ENCODE results near the gene NLK. TPM values are rescaled to one million over a fixed set of nuclear protein-coding genes. Genes with fewer than 3 reads are reported as not detected.

NLK gene
- total RNA-seq, 1 donor = 10.5 TPM

DNA sequence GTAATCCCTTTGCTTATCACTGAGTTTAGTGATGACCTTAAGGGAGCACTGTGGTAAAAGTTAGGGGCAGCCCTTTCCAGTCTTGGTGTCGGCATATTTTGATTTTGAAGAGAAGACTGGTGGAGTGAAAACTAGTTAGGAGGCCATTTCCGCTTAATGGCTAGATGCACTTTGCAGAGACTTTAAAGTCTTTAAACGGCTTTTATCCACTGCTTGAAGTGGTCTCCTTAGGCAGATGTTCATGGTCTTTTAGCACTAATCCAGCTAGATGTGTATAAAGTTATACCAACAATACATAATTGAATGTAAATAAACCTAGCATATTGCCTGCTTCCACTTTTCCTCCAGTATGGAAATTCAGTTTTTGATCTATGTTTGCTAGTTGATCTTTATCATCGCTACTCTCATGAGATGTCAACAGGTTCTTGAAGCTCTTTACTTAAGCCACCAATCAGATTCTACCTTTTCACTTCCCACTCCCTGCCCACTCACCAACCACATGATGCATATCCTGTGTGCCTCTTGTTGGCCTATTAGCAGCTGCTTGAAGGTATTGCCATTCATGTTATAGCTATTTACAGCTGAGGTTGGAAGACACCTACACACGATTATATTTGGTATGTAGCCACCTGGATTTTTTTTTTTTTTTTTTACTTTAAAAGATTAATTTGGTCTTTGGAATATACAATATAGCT is 132.0 kb downstream of the NLK start:
- DNase-seq (ENCODE audit: insufficient read length, low spot score, missing footprints) = no peak
- Histone ChIP-seq H3K27ac (ENCODE audit: low read depth, low read length) (no peak overlapping the region), H2AFZ (ENCODE audit: low read length) (no peak overlapping the region), H3K4me1 (ENCODE audit: insufficient read depth, low read length) (peaks cover 23% of the 10 kb centered on the region), H3K4me3 (ENCODE audit: insufficient read depth, low read length) (no peak overlapping the region), H3K27me3 (ENCODE audit: insufficient read depth, low read length) (no peaks in the 10 kb centered on the region), H3K36me3 (ENCODE audit: insufficient read depth, low read length) (peaks cover 13% of the 10 kb centered on the region), H3K4me2 (ENCODE audit: insufficient read depth, low read length) (no peak overlapping the region), H3K79me2 (ENCODE audit: insufficient read depth, low read length) (no peaks in the 10 kb centered on the region), H3K9me3 (ENCODE audit: low read depth, low read length) (no peaks in the 10 kb centered on the region), H4K20me1 (ENCODE audit: insufficient read depth, low read length) (no peaks in the 10 kb centered on the region)
- TF ChIP-seq CTCF (IDR thresholded peaks at IDR 0.05; ENCODE audit: extremely low read depth, low read depth, low read length) = no peak

GRCh38 chr17:28177351-28177750 is 134.9 kb downstream of the NLK start:
- no peaks in the 10 kb centered on the region for H4K20me1 ChIP-seq (ENCODE audit: insufficient read depth, low read length)
- peaks cover 4% of the 10 kb centered on the region for H3K4me1 ChIP-seq (ENCODE audit: insufficient read depth, low read length)
- no peaks in the 10 kb centered on the region for H3K9me3 ChIP-seq (ENCODE audit: low read depth, low read length)
- H2AFZ ChIP-seq (ENCODE audit: low read length) = no peak overlapping the region
- no peak overlapping the region for H3K27ac ChIP-seq (ENCODE audit: low read depth, low read length)
- peaks cover 13% of the 10 kb centered on the region for H3K36me3 ChIP-seq (ENCODE audit: insufficient read depth, low read length)
- no peaks in the 10 kb centered on the region for H3K79me2 ChIP-seq (ENCODE audit: insufficient read depth, low read length)
- H3K4me2 ChIP-seq (ENCODE audit: insufficient read depth, low read length) = no peak overlapping the region
- no peak for TF ChIP-seq CTCF (IDR thresholded peaks at IDR 0.05; ENCODE audit: extremely low read depth, low read depth, low read length)
- no peaks in the 10 kb centered on the region for H3K27me3 ChIP-seq (ENCODE audit: insufficient read depth, low read length)
- no peak for DNase-seq (ENCODE audit: insufficient read length, low spot score, missing footprints)
- H3K4me3 ChIP-seq (ENCODE audit: insufficient read depth, low read length) = no peak overlapping the region

DNA sequence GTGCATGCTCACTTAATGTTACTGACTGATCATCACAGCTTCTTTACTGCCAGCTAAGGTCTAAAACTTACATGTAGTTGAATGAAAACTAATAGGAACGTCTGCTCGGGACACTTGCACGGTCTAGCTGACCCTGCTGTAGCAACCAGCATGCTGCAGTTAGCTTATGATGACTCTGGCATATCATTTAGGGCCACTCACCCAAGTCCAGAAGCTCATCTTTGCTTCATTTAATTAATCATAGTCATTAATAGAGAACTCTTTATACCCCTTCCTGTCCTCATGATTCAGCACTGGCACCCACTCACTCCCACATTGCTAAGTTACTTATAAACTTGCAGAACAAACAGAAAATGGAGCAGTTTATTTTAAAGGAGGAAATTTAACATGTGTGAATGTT is 136.3 kb downstream of the NLK start:
- Histone ChIP-seq H3K4me1 (ENCODE audit: insufficient read depth, low read length) (no peaks in the 10 kb centered on the region), H3K36me3 (ENCODE audit: insufficient read depth, low read length) (peaks cover 7% of the 10 kb centered on the region)

More for the DNA sequence above, 136.3 kb downstream of the NLK start:
- TF ChIP-seq CTCF (IDR thresholded peaks at IDR 0.05; ENCODE audit: extremely low read depth, low read depth, low read length) = no peak
- no peak overlapping the region for H3K4me2 ChIP-seq (ENCODE audit: insufficient read depth, low read length)
- no peaks in the 10 kb centered on the region for H3K9me3 ChIP-seq (ENCODE audit: low read depth, low read length)
- no peak for DNase-seq (ENCODE audit: insufficient read length, low spot score, missing footprints)
- no peaks in the 10 kb centered on the region for H4K20me1 ChIP-seq (ENCODE audit: insufficient read depth, low read length)
- H3K79me2 ChIP-seq (ENCODE audit: insufficient read depth, low read length) = no peaks in the 10 kb centered on the region
- H3K27me3 ChIP-seq (ENCODE audit: insufficient read depth, low read length) = no peaks in the 10 kb centered on the region
- H3K27ac ChIP-seq (ENCODE audit: low read depth, low read length) = no peak overlapping the region
- H2AFZ ChIP-seq (ENCODE audit: low read length) = no peak overlapping the region
- no peak overlapping the region for H3K4me3 ChIP-seq (ENCODE audit: insufficient read depth, low read length)

All from osteoblast (primary cell).